Trophoblast cell (in vitro differentiated cells and primary cell): Measurements from ENCODE around the gene COA6.

ENCODE experiments used
- DNase-seq, 2 donors: peaks; one replicate each; pipeline ENCODE4 v3.0.0-alpha.2; 2016
- H2AFZ ChIP-seq: 2 replicates; pipeline ENCODE4 v1.6.1; 2013; ENCODE audit warnings: low read length, moderate library complexity, mild to moderate bottlenecking; ENCODE audit not compliant: insufficient read depth, poor library complexity
- H2AK5ac ChIP-seq: 2 replicates; pipeline ENCODE4 v1.6.1; 2013; ENCODE audit warnings: mild to moderate bottlenecking, low read length
- H2BK120ac ChIP-seq: 2 replicates; pipeline ENCODE4 v1.6.1; 2013; ENCODE audit warnings: low read length, mild to moderate bottlenecking, moderate library complexity; ENCODE audit not compliant: insufficient read depth, poor library complexity
- H2BK12ac ChIP-seq: 2 replicates; pipeline ENCODE4 v1.6.1; 2013; ENCODE audit warnings: mild to moderate bottlenecking, low read length, moderate library complexity
- H2BK5ac ChIP-seq: 2 replicates; pipeline ENCODE4 v1.6.1; 2013; ENCODE audit warnings: low read length, low read depth, moderate library complexity, mild to moderate bottlenecking; ENCODE audit not compliant: poor library complexity
- H3K14ac ChIP-seq: 2 replicates; pipeline ENCODE4 v1.6.1; 2013; ENCODE audit warnings: mild to moderate bottlenecking, low read length
- H3K18ac ChIP-seq: 2 replicates; pipeline ENCODE4 v1.6.1; 2013; ENCODE audit warnings: mild to moderate bottlenecking, low read length
- H3K23ac ChIP-seq: 2 replicates; pipeline ENCODE4 v1.6.1; 2013; ENCODE audit warnings: low read length
- H3K27ac ChIP-seq: 2 replicates; pipeline ENCODE4 v1.5.1; 2013; ENCODE audit warnings: low read depth, mild to moderate bottlenecking, inconsistent platforms, low read length, moderate library complexity
- H3K27me3 ChIP-seq: 2 replicates; pipeline ENCODE4 v1.6.1; 2013; ENCODE audit warnings: inconsistent platforms, mild to moderate bottlenecking, low read length, moderate library complexity; ENCODE audit not compliant: insufficient read depth
- H3K36me3 ChIP-seq, 2 experiments: 1 replicate in 1 of 2; 2 replicates in 1 of 2; pipeline ENCODE4 v1.6.1; 2013; ENCODE audit warnings: low read length in 2 of 2, mild to moderate bottlenecking in 2 of 2, moderate library complexity in 1 of 2; ENCODE audit not compliant: insufficient read depth in 2 of 2, control insufficient read depth in 1 of 2
- H3K4ac ChIP-seq: 2 replicates; pipeline ENCODE4 v1.6.1; 2013; ENCODE audit warnings: low read depth, mild to moderate bottlenecking, low read length, moderate library complexity
- H3K4me1 ChIP-seq, 2 experiments: 1 replicate in 1 of 2; 2 replicates in 1 of 2; pipeline ENCODE4 v1.6.1; 2013; ENCODE audit warnings: low read length in 2 of 2, mild to moderate bottlenecking in 2 of 2, moderate library complexity in 1 of 2; ENCODE audit not compliant: insufficient read depth in 2 of 2, control insufficient read depth in 1 of 2
- H3K4me2 ChIP-seq: 2 replicates; pipeline ENCODE4 v1.6.1; 2013; ENCODE audit warnings: inconsistent platforms, mild to moderate bottlenecking, low read length, moderate library complexity
- H3K4me3 ChIP-seq: 2 replicates; pipeline ENCODE4 v1.5.1; 2013; ENCODE audit warnings: mild to moderate bottlenecking, low read depth, low read length, inconsistent platforms
- H3K79me1 ChIP-seq: one replicate; pipeline ENCODE4 v1.6.1; 2013; ENCODE audit warnings: low read length
- H3K79me2 ChIP-seq: 2 replicates; pipeline ENCODE4 v1.6.1; 2013; ENCODE audit warnings: low read length, mild to moderate bottlenecking; ENCODE audit not compliant: control insufficient read depth, insufficient read depth, poor library complexity
- H3K9ac ChIP-seq: 2 replicates; pipeline ENCODE4 v1.6.1; 2013; ENCODE audit warnings: mild to moderate bottlenecking, low read length
- H3K9me3 ChIP-seq: 2 replicates; pipeline ENCODE4 v1.6.1; 2013; ENCODE audit warnings: low read depth, mild to moderate bottlenecking, control low read depth, inconsistent platforms, low read length; ENCODE audit not compliant: insufficient read depth
- H4K12ac ChIP-seq: 2 replicates; pipeline ENCODE4 v1.6.1; 2013; ENCODE audit warnings: low read depth, mild to moderate bottlenecking, low read length, moderate library complexity
- H4K8ac ChIP-seq: 2 replicates; pipeline ENCODE4 v1.6.1; 2013; ENCODE audit warnings: low read depth, mild to moderate bottlenecking, low read length, moderate library complexity
- H4K91ac ChIP-seq: one replicate; pipeline ENCODE4 v1.6.1; 2013; ENCODE audit warnings: low read depth, mild to moderate bottlenecking, low read length, moderate library complexity
- WGBS: extraction: QIAGEN DNeasy Blood & Tissue Kit; methylation state at CpG from one replicate; pipeline ENCODE4 v1.1.7; 2013; ENCODE audit warnings: missing lambda C conversion rate; ENCODE audit not compliant: insufficient read length, insufficient coverage; ENCODE audit errors: extremely low coverage; 5-methylcytosine and 5-hydroxymethylcytosine counted together

The COA6 gene

DNA sequence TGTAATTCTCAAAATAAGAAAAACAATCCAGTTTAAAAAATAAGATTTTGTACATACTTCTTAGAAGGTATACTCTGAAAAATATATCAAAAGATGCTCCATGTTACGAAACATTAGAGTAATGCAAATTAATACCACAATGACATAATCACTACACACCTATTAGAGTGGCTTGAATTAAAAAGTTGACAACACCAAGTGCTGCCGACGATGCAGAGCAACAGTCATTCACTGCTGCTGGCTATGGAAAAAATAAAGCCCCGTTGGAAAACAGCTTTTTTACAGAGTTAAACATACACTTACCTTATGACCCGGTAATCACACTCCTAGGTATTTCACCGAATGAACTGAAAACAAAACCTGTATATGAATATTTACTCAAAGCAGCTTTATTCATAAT lies 14.8 kb downstream of the COA6 start:
- Histone ChIP-seq H4K12ac (no peak overlapping the region), H3K18ac (no peak overlapping the region), H3K79me1 (no peaks in the 10 kb centered on the region), H3K4me1 (no peaks in the 10 kb centered on the region), H2AFZ (no peak overlapping the region), H3K23ac (no peak overlapping the region), H3K36me3 (peaks cover 2 to 6% of the 10 kb centered on the region in 2 experiments), H3K4me3 (no peak overlapping the region), H2BK5ac (no peak overlapping the region), H3K9ac (no peak overlapping the region), H3K27me3 (no peaks in the 10 kb centered on the region), H2BK120ac (no peak overlapping the region), H3K14ac (no peak overlapping the region), H3K79me2 (no peaks in the 10 kb centered on the region), H4K91ac (no peak overlapping the region), H3K4me2 (no peak overlapping the region), H4K8ac (no peak overlapping the region), H3K9me3 (no peaks in the 10 kb centered on the region), H2AK5ac (no peak overlapping the region), H3K4ac (no peak overlapping the region), H2BK12ac (no peak overlapping the region), H3K27ac (no peak overlapping the region)
- DNase-seq: no peak
- WGBS: no CpG with 5 or more reads among the region's 6 CpGs

DNA sequence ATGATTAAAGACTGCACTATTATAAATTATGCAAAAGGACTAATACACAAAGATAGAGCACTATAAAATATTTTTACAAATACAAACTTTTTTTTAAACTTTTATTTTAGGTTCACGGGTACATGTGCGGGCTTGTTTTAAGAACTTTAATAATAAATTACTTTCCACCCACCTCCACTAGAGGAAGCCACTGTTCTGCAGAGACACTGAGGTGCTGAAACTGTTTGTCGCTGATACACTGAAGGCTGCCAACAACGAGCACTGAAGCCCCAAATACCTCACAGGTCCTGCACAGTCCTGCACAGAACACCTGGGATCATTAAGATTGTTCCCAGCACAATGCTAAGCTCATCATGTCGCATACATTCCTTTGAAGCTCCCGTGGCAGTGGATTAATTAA lies 19.9 kb downstream of the COA6 start:
- no peak overlapping the region for H4K91ac ChIP-seq
- no peak overlapping the region for H4K12ac ChIP-seq
- H2BK12ac ChIP-seq: no peak overlapping the region
- no peaks in the 10 kb centered on the region for H3K79me1 ChIP-seq
- no peaks in the 10 kb centered on the region for H3K9me3 ChIP-seq
- no peak overlapping the region for H2AK5ac ChIP-seq
- no peak overlapping the region for H4K8ac ChIP-seq
- H3K36me3 ChIP-seq: peaks cover 6 to 10% of the 10 kb centered on the region in 2 experiments
- no peak overlapping the region for H2BK120ac ChIP-seq
- no peak overlapping the region for H3K9ac ChIP-seq
- H3K79me2 ChIP-seq: no peaks in the 10 kb centered on the region
- H3K23ac ChIP-seq: no peak overlapping the region
- H3K4me3 ChIP-seq: no peak overlapping the region
- DNase-seq: no peak
- H3K14ac ChIP-seq: no peak overlapping the region
- no peak overlapping the region for H3K4me2 ChIP-seq
- WGBS: no CpG with 5 or more reads among the region's 6 CpGs
- no peak overlapping the region for H3K27ac ChIP-seq
- no peak overlapping the region for H3K4ac ChIP-seq
- no peak overlapping the region for H3K18ac ChIP-seq
- H3K4me1 ChIP-seq: no peaks in the 10 kb centered on the region
- H2BK5ac ChIP-seq: no peak overlapping the region
- H3K27me3 ChIP-seq: no peaks in the 10 kb centered on the region
- H2AFZ ChIP-seq: no peak overlapping the region

DNA sequence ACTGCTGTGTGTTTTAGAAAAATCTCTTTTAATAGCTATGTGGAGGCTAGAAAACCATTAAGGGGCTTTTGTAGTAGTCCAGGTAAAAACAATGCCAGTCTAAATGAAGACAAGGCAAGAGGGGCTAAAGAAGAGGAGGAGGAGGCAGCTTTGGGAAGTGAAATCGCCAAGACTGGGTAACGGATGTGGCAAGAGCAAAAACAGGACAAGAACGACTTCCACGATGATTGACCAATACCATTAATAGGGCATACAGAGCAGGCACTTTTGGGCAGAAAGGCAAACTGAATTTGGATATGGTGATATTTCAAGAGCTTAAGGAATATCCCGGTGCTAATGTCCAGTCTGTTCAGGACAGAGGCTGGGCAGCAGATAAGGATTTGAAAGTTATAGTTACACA lies 22.0 kb downstream of the COA6 start:
- H3K4ac ChIP-seq: no peak overlapping the region
- H4K8ac ChIP-seq: no peak overlapping the region
- no peak for DNase-seq
- H2AK5ac ChIP-seq: no peak overlapping the region
- no peaks in the 10 kb centered on the region for H3K79me2 ChIP-seq
- H3K18ac ChIP-seq: no peak overlapping the region
- no peak overlapping the region for H2AFZ ChIP-seq
- H3K9me3 ChIP-seq: no peaks in the 10 kb centered on the region
- peaks cover 6 to 10% of the 10 kb centered on the region in 2 experiments for H3K36me3 ChIP-seq
- H3K4me2 ChIP-seq: no peak overlapping the region
- H3K23ac ChIP-seq: no peak overlapping the region
- H3K9ac ChIP-seq: peak overlapping the region; percentile 34
- WGBS: no CpG with 5 or more reads among the region's 5 CpGs
- H2BK12ac ChIP-seq: no peak overlapping the region
- no peak overlapping the region for H3K14ac ChIP-seq
- no peak overlapping the region for H3K27ac ChIP-seq
- H3K27me3 ChIP-seq: no peaks in the 10 kb centered on the region
- H2BK120ac ChIP-seq: no peak overlapping the region
- no peak overlapping the region for H4K12ac ChIP-seq
- H2BK5ac ChIP-seq: no peak overlapping the region
- H3K79me1 ChIP-seq: no peaks in the 10 kb centered on the region
- no peaks in the 10 kb centered on the region for H3K4me1 ChIP-seq
- no peak overlapping the region for H3K4me3 ChIP-seq
- H4K91ac ChIP-seq: no peak overlapping the region

DNA sequence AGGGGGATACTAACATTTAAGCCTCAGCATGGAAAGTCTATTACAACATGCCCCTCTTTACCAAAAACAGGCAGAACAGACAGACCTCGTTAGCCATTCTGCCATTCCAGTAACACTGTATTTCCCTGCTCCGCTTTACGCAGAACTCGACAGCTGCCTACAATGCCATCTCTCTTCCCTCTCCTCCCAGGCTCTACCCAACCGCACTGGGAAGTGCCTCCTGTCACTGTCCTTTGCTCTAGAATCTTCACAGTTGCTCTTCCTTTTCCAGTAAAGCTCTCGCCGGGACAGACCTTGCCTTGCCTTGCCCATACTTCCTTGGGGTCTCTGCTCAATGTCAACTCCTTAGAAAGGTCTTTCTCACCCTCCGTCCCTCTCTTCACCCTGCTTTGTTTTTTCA lies 22.8 kb downstream of the COA6 start:
- H3K4me1 ChIP-seq: no peaks in the 10 kb centered on the region
- H4K91ac ChIP-seq: no peak overlapping the region
- H3K9ac ChIP-seq: no peak overlapping the region
- no peak overlapping the region for H2BK120ac ChIP-seq
- no peak for DNase-seq
- H2BK5ac ChIP-seq: no peak overlapping the region
- WGBS: no CpG with 5 or more reads among the region's 8 CpGs
- no peaks in the 10 kb centered on the region for H3K27me3 ChIP-seq
- no peak overlapping the region for H3K18ac ChIP-seq
- no peaks in the 10 kb centered on the region for H3K9me3 ChIP-seq
- no peak overlapping the region for H2AK5ac ChIP-seq
- H4K8ac ChIP-seq: no peak overlapping the region
- H2AFZ ChIP-seq: no peak overlapping the region
- H3K36me3 ChIP-seq: peaks cover 6 to 9% of the 10 kb centered on the region in 2 experiments
- no peak overlapping the region for H3K4me2 ChIP-seq
- H3K79me1 ChIP-seq: no peaks in the 10 kb centered on the region
- no peak overlapping the region for H3K14ac ChIP-seq
- H2BK12ac ChIP-seq: no peak overlapping the region
- no peak overlapping the region for H4K12ac ChIP-seq
- H3K4me3 ChIP-seq: no peak overlapping the region
- no peaks in the 10 kb centered on the region for H3K79me2 ChIP-seq
- no peak overlapping the region for H3K27ac ChIP-seq
- no peak overlapping the region for H3K4ac ChIP-seq
- no peak overlapping the region for H3K23ac ChIP-seq
